PC-3 (cell line): ENCODE results near the gene GDAP1L1. TPM values are rescaled to one million over a fixed set of nuclear protein-coding genes. Genes with fewer than 3 reads are reported as not detected.
A peak's percentile ranks its signal among the peaks of the same experiment; 100 is the strongest.

Experiments used
- ATAC-seq: fragments of 200-7000 bp; cut with Tn5 transposase; 2 replicates; pipeline ENCODE4 v1.9.1; 2020; ENCODE audit warnings: mild to moderate bottlenecking, moderate library complexity
- BruUV-seq: library from RNA; stranded (reverse); fragments of 400-500 nt; replicated peaks from 2 replicates; lab custom pipeline; 2021; lab: Mats Ljungman, UMichigan
- CTCF ChIA-PET: fragments of 300-600 bp; sonication (Branson Sonifier 250); formaldehyde crosslinking; loops from one replicate; lab custom pipeline; 2022; ENCODE audit warnings: antibody characterized with exemption; lab: Charles Lee
- POLR2A ChIA-PET: fragments of 300-600 bp; sonication (Branson Sonifier 250); formaldehyde crosslinking; loops from one replicate; lab custom pipeline; 2022; ENCODE audit warnings: antibody characterized with exemption; ENCODE audit not compliant: unreplicated experiment; lab: Charles Lee
- DNase-seq: peaks from one replicate; pipeline ENCODE4 v3.0.0-alpha.2; 2015
- H2AFZ ChIP-seq: fragments of 300-600 bp; sonication (generic); 2 replicates; pipeline ENCODE4 v1.6.0; 2016; ENCODE audit warnings: antibody characterized with exemption, low read length
- H3F3A ChIP-seq: fragments of 300-600 bp; sonication (generic); one replicate; pipeline ENCODE4 v1.6.0; 2017; ENCODE audit warnings: antibody characterized with exemption, low read length, control low read depth, mild to moderate bottlenecking; ENCODE audit not compliant: unreplicated experiment
- H3K27ac ChIP-seq: fragments of 300-600 bp; sonication (generic); 2 replicates; pipeline ENCODE4 v1.5.1; 2016; ENCODE audit warnings: mild to moderate bottlenecking, low read length
- H3K27me3 ChIP-seq: fragments of 300-600 bp; sonication (generic); 2 replicates; pipeline ENCODE4 v1.6.1; 2016; ENCODE audit warnings: low read length, mixed read lengths
- H3K36me3 ChIP-seq: fragments of 300-600 bp; sonication (generic); 2 replicates; pipeline ENCODE4 v1.6.1; 2016; ENCODE audit warnings: low read depth, mixed run types, low read length, mixed read lengths
- H3K4me1 ChIP-seq: fragments of 300-600 bp; sonication (generic); 2 replicates; pipeline ENCODE4 v1.5.1; 2016; ENCODE audit warnings: low read length; ENCODE audit not compliant: insufficient read depth
- H3K4me2 ChIP-seq: fragments of 300-600 bp; sonication (generic); 2 replicates; pipeline ENCODE4 v1.6.0; 2016; ENCODE audit warnings: low read length
- H3K4me3 ChIP-seq: fragments of 300-600 bp; sonication (generic); 2 replicates; pipeline ENCODE4 v1.5.1; 2016; ENCODE audit warnings: mild to moderate bottlenecking, low read length, mixed read lengths
- H3K79me2 ChIP-seq: fragments of 300-600 bp; sonication (generic); 2 replicates; pipeline ENCODE4 v1.6.1; 2017; ENCODE audit warnings: low read length, mixed read lengths
- H3K9ac ChIP-seq: fragments of 300-600 bp; sonication (generic); 2 replicates; pipeline ENCODE4 v1.6.0; 2016; ENCODE audit warnings: mild to moderate bottlenecking, low read length
- H3K9me2 ChIP-seq: fragments of 300-600 bp; sonication (generic); replicated peaks from 2 replicates; pipeline ENCODE4 v1.6.1; 2016; ENCODE audit warnings: mixed run types, low read length, mixed read lengths
- H3K9me3 ChIP-seq: fragments of 300-600 bp; sonication (generic); 2 replicates; pipeline ENCODE4 v1.6.1; 2016; ENCODE audit warnings: low read length, mixed read lengths
- H4K20me1 ChIP-seq: fragments of 300-600 bp; sonication (generic); 2 replicates; pipeline ENCODE4 v1.6.1; 2016; ENCODE audit warnings: low read length, mixed read lengths
- EZH2 ChIP-seq: fragments of 300-600 bp; sonication (generic); IDR thresholded peaks from one replicate; pipeline ENCODE4 v1.6.1; 2017; ENCODE audit warnings: antibody characterized with exemption, mild to moderate bottlenecking, low read length; ENCODE audit not compliant: unreplicated experiment
- EZH2phosphoT487 ChIP-seq: fragments of 300-600 bp; sonication (generic); IDR thresholded peaks from 2 replicates; pipeline ENCODE4 v1.6.1; 2018; ENCODE audit warnings: mild to moderate bottlenecking, antibody characterized with exemption, low read length, borderline replicate concordance
- intact Hi-C: fragments of 100-400 bp; cut with micrococcal nuclease; formaldehyde crosslinking; loops from 2 replicates; pipeline ENCODE4 v1.9.0; 2023
- total RNA-seq: library from RNA; depleted of rRNA; stranded (reverse); fragments of >200 nt; gene quantifications from 2 replicates; pipeline ENCODE4 v1.2.3, GENCODE V29; 2014
- TF ChIP-seq, protein P1 (sequence below): fragments of 300-600 bp; sonication (generic); conservative IDR thresholded peaks from 2 replicates; pipeline ENCODE4 v1.5.1; 2017; ENCODE audit warnings: antibody characterized with exemption, low read depth, mild to moderate bottlenecking, low read length

Gene GDAP1L1
- total RNA-seq, 1 experiment from 2014 or later = not detected

DNA sequence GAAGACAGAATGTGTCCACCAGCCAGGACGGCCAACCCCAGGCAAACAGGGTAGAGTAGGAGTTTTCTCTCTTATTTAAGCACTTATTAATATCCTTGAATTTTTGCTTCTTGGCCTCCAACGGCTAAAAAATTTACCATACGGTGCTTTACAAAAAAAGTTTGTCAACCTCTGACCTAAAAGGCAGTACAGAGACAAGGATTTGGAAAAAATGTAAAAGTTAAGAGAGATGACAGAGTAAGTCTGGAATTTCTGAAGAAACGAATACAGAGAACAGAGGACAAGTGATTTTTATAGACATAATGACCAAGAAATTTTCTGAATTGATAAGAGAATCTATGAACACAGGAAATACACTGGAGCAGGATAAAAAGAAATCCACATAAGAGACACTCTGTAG is 46.7 kb upstream of the GDAP1L1 start:
- Histone ChIP-seq H3K27me3 (no peaks in the 10 kb centered on the region), H3K27ac (no peak overlapping the region), H3K36me3 (peaks cover 64% of the 10 kb centered on the region), H3K9me2 (no peaks in the 10 kb centered on the region), H3F3A (peaks cover 3% of the 10 kb centered on the region), H3K4me3 (no peak overlapping the region), H3K4me1 (peaks cover 37% of the 10 kb centered on the region), H3K9me3 (no peaks in the 10 kb centered on the region), H2AFZ (no peak overlapping the region), H4K20me1 (no peaks in the 10 kb centered on the region), H3K79me2 (peaks cover 62% of the 10 kb centered on the region), H3K9ac (no peak overlapping the region), H3K4me2 (no peak overlapping the region)
- ATAC-seq (no peak), DNase-seq (no peak)
- ChIA-PET POLR2A (no interaction called here), CTCF (no interaction called here)
- TF ChIP-seq, protein P1, sequence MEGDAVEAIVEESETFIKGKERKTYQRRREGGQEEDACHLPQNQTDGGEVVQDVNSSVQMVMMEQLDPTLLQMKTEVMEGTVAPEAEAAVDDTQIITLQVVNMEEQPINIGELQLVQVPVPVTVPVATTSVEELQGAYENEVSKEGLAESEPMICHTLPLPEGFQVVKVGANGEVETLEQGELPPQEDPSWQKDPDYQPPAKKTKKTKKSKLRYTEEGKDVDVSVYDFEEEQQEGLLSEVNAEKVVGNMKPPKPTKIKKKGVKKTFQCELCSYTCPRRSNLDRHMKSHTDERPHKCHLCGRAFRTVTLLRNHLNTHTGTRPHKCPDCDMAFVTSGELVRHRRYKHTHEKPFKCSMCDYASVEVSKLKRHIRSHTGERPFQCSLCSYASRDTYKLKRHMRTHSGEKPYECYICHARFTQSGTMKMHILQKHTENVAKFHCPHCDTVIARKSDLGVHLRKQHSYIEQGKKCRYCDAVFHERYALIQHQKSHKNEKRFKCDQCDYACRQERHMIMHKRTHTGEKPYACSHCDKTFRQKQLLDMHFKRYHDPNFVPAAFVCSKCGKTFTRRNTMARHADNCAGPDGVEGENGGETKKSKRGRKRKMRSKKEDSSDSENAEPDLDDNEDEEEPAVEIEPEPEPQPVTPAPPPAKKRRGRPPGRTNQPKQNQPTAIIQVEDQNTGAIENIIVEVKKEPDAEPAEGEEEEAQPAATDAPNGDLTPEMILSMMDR = no peak
- TF ChIP-seq EZH2 (no peak), EZH2phosphoT487 (no peak)
- intact Hi-C loops = loop anchor here (5.0 kb wide), 1 partner anchor 33 kb away; no protein-coding TSS in a partner anchor
- BruUV-seq = no TSS peak

DNA sequence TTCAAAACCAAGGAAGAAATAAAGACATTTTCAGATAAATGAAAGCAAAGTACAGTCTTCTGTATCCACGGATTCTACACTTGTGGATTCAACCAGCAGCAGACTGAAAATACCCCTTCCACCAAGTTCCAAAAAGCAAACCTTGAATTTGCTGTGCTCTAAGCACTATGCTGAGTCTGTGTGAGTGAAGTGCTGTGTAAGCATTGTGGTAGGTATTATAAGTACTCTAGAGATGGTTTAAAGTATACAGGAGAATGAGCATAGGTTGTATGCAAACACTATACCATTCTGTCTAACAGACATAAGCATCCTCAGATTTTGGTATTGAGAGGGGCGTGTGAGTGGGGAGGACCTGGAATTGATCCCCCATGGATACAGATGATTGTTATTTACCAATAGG is 46.1 kb upstream of the GDAP1L1 start:
- no peak for ATAC-seq

DNA sequence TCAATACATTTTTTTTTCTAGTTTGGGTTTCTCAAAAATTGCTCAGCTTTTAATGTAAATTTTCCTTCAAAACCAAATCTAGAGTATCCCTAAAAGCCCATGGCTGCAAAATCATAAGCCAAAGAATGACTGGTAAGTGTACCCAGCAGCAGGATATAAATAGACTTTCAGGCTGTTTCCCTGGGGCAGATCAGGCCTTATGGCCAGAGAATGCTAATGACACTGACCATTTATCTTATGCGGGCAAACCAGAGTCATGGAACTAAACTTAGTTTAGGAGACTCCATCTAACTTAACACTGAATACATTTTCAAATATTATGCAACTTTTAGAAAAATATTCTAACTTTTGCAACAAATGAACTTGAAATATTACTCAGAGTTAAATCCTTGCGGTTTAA is 43.9 kb upstream of the GDAP1L1 start:
- Histone ChIP-seq H3K27me3 (no peaks in the 10 kb centered on the region), H3K36me3 (peaks cover 53% of the 10 kb centered on the region), H3K4me2 (peak overlapping the region; percentile 79), H3K79me2 (peaks cover 90% of the 10 kb centered on the region), H4K20me1 (peaks cover under 1% of the 10 kb centered on the region), H3K4me1 (peaks cover 61% of the 10 kb centered on the region), H3K27ac (peak overlapping the region; percentile 61), H3K4me3 (peak overlapping the region; percentile 56), H2AFZ (no peak overlapping the region), H3K9me2 (no peaks in the 10 kb centered on the region), H3K9ac (peak overlapping the region; percentile 21; the same call in 1 of the 2 replicates), H3K9me3 (no peaks in the 10 kb centered on the region), H3F3A (peaks cover 3% of the 10 kb centered on the region)
- TF ChIP-seq EZH2phosphoT487 (no peak), EZH2 (no peak)
- TF ChIP-seq, protein P1 = no peak
- DNase-seq = no peak
- BruUV-seq = no TSS peak
- CTCF ChIA-PET = no interaction called here
- intact Hi-C loops = loop anchor here (5.0 kb wide), 1 partner anchor 36 kb away; no protein-coding TSS in a partner anchor
- no peak for ATAC-seq
- POLR2A ChIA-PET = no interaction called here

More for the DNA sequence above, 46.1 kb upstream of the GDAP1L1 start:
- H3K9ac ChIP-seq = no peak overlapping the region
- no peak overlapping the region for H2AFZ ChIP-seq
- H3K4me3 ChIP-seq = no peak overlapping the region
- DNase-seq = no peak
- CTCF ChIA-PET = no interaction called here
- TF ChIP-seq, protein P1 = no peak
- TF ChIP-seq EZH2phosphoT487 = no peak
- no peak for TF ChIP-seq EZH2
- POLR2A ChIA-PET = no interaction called here
- peaks cover 42% of the 10 kb centered on the region for H3K4me1 ChIP-seq
- no peaks in the 10 kb centered on the region for H3K27me3 ChIP-seq
- no peak overlapping the region for H3K27ac ChIP-seq
- peaks cover 67% of the 10 kb centered on the region for H3K36me3 ChIP-seq
- peaks cover 3% of the 10 kb centered on the region for H3F3A ChIP-seq
- H3K9me3 ChIP-seq = no peaks in the 10 kb centered on the region
- peaks cover 69% of the 10 kb centered on the region for H3K79me2 ChIP-seq
- no TSS peak for BruUV-seq
- H3K9me2 ChIP-seq = no peaks in the 10 kb centered on the region
- no peaks in the 10 kb centered on the region for H4K20me1 ChIP-seq
- H3K4me2 ChIP-seq = no peak overlapping the region
- intact Hi-C loops = loop anchor here (5.0 kb wide), 1 partner anchor 34 kb away; no protein-coding TSS in a partner anchor
